ENCODE results near the gene RETREG1.

RETREG1 gene

DNA sequence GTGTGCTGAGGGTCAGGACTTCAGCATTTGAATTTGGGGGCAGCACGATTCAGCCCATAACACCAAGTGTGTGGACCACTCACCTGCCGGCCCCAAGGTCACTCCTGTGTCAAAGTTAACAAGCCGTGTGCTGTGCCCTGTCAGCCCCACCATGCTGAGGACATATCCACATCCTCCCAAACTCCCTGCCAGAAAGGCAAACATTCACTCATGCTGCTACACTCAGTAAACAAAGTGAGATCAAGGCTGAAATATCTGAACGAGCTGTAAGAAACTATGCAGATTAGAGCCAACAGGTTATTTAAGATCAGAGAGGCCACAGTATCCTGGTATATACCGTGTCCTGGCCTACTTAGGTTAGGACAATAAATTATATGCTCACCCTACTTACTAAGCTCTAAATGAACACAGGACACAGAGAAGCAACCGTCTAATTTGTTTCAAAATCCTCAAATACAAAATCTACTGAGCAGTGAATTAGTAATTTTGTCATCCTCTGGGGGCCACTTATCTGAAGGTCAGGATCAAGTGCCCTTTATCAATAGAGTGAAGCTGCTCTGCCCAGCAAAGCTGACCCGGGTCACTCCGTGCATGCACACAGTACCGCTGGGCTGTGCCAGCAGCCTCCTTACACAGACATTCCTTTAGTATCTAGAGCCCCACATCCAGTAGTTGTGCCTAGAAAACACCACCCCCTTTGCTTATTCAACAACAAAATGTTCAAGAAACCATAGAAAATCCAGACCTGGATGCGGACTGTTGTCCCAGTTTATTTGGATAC, 28.2 kb downstream of the RETREG1 start:
- Histone ChIP-seq H3K36me3 (ENCODE audit: insufficient read depth, low read length) (no peaks in the 10 kb centered on the region), H3K4me3 (ENCODE audit: low read length) (no peak overlapping the region), H3K27me3 (ENCODE audit: insufficient read depth, low read length) (no peaks in the 10 kb centered on the region), H3K9me3 (ENCODE audit: low read length) (no peaks in the 10 kb centered on the region), H3K4me1 (ENCODE audit: insufficient read depth, low read length) (no peaks in the 10 kb centered on the region), H2AFZ (ENCODE audit: low read depth, low read length) (no peak overlapping the region)

DNA sequence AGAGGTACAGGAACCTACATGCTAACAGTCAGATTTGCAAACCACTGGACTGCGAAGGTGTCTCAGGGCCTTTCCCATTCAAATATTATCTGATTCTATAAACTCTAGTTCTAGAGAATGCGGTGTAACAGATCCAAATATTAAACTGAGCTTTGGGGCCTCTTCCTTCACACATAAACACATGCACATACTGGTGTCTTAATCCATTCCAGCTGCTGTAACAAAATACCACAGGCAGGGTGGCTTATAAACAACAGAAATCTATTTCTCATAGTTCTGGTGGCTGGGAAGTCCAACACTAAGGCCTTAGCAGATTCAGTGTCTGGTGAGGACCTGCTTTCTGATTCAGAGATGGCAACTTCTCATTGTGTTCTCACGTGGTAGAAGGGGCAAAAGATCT, 30.2 kb downstream of the RETREG1 start:
- no peaks in the 10 kb centered on the region for H3K9me3 ChIP-seq (ENCODE audit: low read length)
- H2AFZ ChIP-seq (ENCODE audit: low read depth, low read length): no peak overlapping the region
- H3K4me1 ChIP-seq (ENCODE audit: insufficient read depth, low read length): no peaks in the 10 kb centered on the region
- H3K4me3 ChIP-seq (ENCODE audit: low read length): no peak overlapping the region
- H3K36me3 ChIP-seq (ENCODE audit: insufficient read depth, low read length): no peaks in the 10 kb centered on the region
- no peaks in the 10 kb centered on the region for H3K27me3 ChIP-seq (ENCODE audit: insufficient read depth, low read length)

- Histone ChIP-seq H3K27me3 (ENCODE audit: insufficient read depth, low read length) (no peaks in the 10 kb centered on the region), H3K4me3 (ENCODE audit: low read length) (no peak overlapping the region), H3K9me3 (ENCODE audit: low read length) (no peaks in the 10 kb centered on the region), H3K36me3 (ENCODE audit: insufficient read depth, low read length) (no peaks in the 10 kb centered on the region), H2AFZ (ENCODE audit: low read depth, low read length) (no peak overlapping the region), H3K4me1 (ENCODE audit: insufficient read depth, low read length) (no peaks in the 10 kb centered on the region)
Observed at GRCh38 chr5:16585041-16585667, 31.6 kb downstream of the RETREG1 start.

DNA sequence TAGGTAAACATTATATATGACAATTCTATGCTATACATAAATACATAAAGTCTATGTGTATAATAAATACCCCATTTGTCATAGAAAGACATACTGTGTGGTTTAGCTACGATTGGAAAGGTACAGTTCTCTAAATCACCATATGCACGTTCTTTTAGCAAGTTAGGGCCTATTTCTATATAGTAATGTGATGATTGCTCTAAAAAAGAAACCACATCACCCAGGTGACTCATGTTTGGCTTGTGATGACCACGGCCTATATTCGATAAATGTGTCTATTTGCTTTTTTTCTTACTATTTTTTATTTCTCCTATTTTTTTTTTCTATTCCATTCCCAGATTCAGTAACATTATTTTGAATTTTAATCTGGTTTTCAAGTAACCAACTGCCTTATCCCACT, 34.7 kb downstream of the RETREG1 start:
- peaks cover 3% of the 10 kb centered on the region for H3K27me3 ChIP-seq (ENCODE audit: insufficient read depth, low read length)
- H2AFZ ChIP-seq (ENCODE audit: low read depth, low read length): no peak overlapping the region
- H3K36me3 ChIP-seq (ENCODE audit: insufficient read depth, low read length): no peaks in the 10 kb centered on the region
- H3K9me3 ChIP-seq (ENCODE audit: low read length): no peaks in the 10 kb centered on the region
- no peaks in the 10 kb centered on the region for H3K4me1 ChIP-seq (ENCODE audit: insufficient read depth, low read length)
- no peak overlapping the region for H3K4me3 ChIP-seq (ENCODE audit: low read length)

GRCh38 chr5:16580382-16580781, 36.4 kb downstream of the RETREG1 start:
- Histone ChIP-seq H3K9me3 (ENCODE audit: low read length) (no peaks in the 10 kb centered on the region), H3K36me3 (ENCODE audit: insufficient read depth, low read length) (no peaks in the 10 kb centered on the region), H3K27me3 (ENCODE audit: insufficient read depth, low read length) (peaks cover 3% of the 10 kb centered on the region), H2AFZ (ENCODE audit: low read depth, low read length) (no peak overlapping the region), H3K4me1 (ENCODE audit: insufficient read depth, low read length) (no peaks in the 10 kb centered on the region), H3K4me3 (ENCODE audit: low read length) (no peak overlapping the region)

GRCh38 chr5:16579142-16579847, 37.5 kb downstream of the RETREG1 start:
- no peaks in the 10 kb centered on the region for H3K9me3 ChIP-seq (ENCODE audit: low read length)
- peaks cover 2% of the 10 kb centered on the region for H3K4me1 ChIP-seq (ENCODE audit: insufficient read depth, low read length)
- H3K36me3 ChIP-seq (ENCODE audit: insufficient read depth, low read length): no peaks in the 10 kb centered on the region
- peaks cover 4% of the 10 kb centered on the region for H3K27me3 ChIP-seq (ENCODE audit: insufficient read depth, low read length)
- no peak overlapping the region for H2AFZ ChIP-seq (ENCODE audit: low read depth, low read length)
- H3K4me3 ChIP-seq (ENCODE audit: low read length): no peak overlapping the region

DNA sequence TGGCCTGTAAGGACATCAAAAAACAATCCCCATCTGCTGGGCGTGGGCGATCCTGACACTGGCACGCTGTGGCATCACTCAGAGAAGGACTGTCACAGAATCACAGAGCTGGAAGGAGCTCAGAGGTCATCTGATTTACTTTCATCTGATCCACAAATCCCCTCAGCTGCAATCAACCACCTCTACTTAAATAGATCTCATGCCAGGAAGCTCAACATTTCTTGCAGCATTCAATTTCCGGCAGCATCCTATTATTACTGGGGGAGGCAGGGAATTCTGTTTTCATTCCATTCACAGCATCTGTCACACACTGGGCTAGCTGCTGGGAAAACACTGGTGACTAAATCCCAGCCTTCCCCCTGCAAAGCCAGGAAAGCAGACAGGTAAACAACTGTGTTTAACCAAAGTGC, 38.3 kb downstream of the RETREG1 start:
- Histone ChIP-seq H3K9me3 (ENCODE audit: low read length) (no peaks in the 10 kb centered on the region), H3K4me1 (ENCODE audit: insufficient read depth, low read length) (peaks cover 2% of the 10 kb centered on the region), H2AFZ (ENCODE audit: low read depth, low read length) (no peak overlapping the region), H3K36me3 (ENCODE audit: insufficient read depth, low read length) (no peaks in the 10 kb centered on the region), H3K27me3 (ENCODE audit: insufficient read depth, low read length) (peaks cover 7% of the 10 kb centered on the region), H3K4me3 (ENCODE audit: low read length) (no peak overlapping the region)

DNA sequence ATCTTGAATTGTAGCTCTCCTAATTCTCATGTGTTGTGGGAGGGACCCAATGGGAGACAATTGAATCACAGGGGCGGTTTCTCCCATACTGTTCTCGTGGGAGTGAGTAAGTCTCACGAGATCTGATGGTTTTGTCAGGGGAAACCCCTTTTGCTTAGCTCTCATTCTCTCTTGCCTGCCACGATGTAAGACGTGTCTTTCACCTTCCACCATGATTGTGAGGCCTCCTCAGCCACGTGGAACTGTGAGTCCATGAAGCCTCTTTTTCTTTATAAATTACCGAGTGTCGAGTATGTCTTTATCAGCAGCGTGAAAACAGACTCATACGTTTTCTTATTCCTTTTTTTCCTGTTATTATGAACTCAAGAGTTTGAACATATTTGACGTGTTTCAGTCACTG, 39.1 kb downstream of the RETREG1 start:
- Histone ChIP-seq H3K9me3 (ENCODE audit: low read length) (no peaks in the 10 kb centered on the region), H3K27me3 (ENCODE audit: insufficient read depth, low read length) (peaks cover 7% of the 10 kb centered on the region), H2AFZ (ENCODE audit: low read depth, low read length) (no peak overlapping the region), H3K36me3 (ENCODE audit: insufficient read depth, low read length) (no peaks in the 10 kb centered on the region), H3K4me3 (ENCODE audit: low read length) (no peak overlapping the region), H3K4me1 (ENCODE audit: insufficient read depth, low read length) (peaks cover 2% of the 10 kb centered on the region)

DNA sequence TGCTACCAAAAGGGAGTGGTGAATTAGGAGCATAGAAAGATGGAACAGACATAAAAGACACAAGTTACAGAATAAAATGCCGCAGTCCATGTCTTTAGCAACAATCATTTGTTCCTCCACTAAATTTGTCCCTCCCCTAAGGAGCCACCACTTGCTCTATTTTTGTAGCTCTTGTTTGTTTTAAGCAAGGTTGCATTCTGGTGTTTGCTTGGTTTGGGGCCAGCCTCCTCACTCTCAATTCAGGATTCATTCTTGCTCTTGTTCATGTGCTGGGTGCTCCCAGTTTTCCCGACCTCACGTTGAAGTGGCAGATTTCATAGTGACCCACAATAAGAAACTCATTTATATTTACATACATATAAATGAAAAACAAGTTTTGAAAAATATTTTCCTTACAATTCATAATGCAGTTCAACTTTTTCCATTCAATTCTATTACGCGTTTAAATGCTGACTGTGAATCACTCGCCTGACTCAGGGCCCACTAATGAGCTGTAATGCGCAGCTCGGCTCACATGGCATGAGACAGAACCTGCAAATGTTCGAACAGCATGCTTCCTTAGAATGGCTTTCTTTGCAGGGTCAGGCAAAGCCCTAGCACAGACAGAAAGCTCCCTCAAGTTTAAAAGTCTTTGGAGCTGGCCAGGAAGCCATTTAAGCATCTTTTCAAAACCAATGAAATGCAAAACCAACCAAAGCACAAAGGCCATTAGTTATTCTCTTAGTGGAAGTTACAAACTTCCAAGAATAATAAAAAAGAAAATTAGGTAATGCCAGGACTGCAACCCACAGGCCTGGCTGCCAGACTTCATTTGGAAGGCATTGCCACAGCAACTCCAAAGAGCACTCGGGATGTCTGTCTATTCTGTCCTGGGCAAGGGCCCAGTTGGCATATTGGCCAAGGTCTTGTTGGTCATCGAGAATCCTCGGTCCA, 41.7 kb downstream of the RETREG1 start:
- Histone ChIP-seq H3K27me3 (ENCODE audit: insufficient read depth, low read length) (peaks cover 10% of the 10 kb centered on the region), H2AFZ (ENCODE audit: low read depth, low read length) (no peak overlapping the region), H3K4me3 (ENCODE audit: low read length) (no peak overlapping the region), H3K9me3 (ENCODE audit: low read length) (no peaks in the 10 kb centered on the region), H3K36me3 (ENCODE audit: insufficient read depth, low read length) (no peaks in the 10 kb centered on the region), H3K4me1 (ENCODE audit: insufficient read depth, low read length) (peaks cover 2% of the 10 kb centered on the region)

DNA sequence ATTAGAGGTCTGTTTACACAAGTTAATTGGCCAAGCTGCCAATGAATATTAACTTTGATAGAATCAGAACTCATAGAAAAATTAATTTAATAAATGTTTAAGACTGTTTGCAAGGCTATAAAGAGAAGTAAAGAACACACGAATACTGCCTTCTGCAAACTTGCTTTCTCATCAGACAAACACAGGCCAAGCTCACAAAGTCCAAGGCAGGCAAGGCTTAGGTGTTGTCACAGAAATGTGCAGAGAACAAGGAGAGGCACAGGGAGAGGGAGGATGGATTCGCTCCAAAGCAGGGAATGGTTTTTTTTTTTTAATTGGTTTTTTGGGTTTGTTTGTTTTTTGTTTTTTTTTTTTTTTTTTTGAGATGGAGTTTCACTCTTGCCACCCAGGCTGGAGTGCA, 43.4 kb downstream of the RETREG1 start:
- Histone ChIP-seq H2AFZ (ENCODE audit: low read depth, low read length) (no peak overlapping the region), H3K4me3 (ENCODE audit: low read length) (no peak overlapping the region), H3K27me3 (ENCODE audit: insufficient read depth, low read length) (peaks cover 10% of the 10 kb centered on the region), H3K36me3 (ENCODE audit: insufficient read depth, low read length) (no peaks in the 10 kb centered on the region), H3K4me1 (ENCODE audit: insufficient read depth, low read length) (peaks cover 2% of the 10 kb centered on the region), H3K9me3 (ENCODE audit: low read length) (no peaks in the 10 kb centered on the region)

- peaks cover 2% of the 10 kb centered on the region for H3K4me1 ChIP-seq (ENCODE audit: insufficient read depth, low read length)
- H3K36me3 ChIP-seq (ENCODE audit: insufficient read depth, low read length): no peaks in the 10 kb centered on the region
Observed at GRCh38 chr5:16572289-16573015, 44.3 kb downstream of the RETREG1 start.

GRCh38 chr5:16571016-16571415, 45.8 kb downstream of the RETREG1 start:
- Histone ChIP-seq H3K36me3 (ENCODE audit: insufficient read depth, low read length) (no peaks in the 10 kb centered on the region), H3K27me3 (ENCODE audit: insufficient read depth, low read length) (peaks cover 7% of the 10 kb centered on the region), H3K9me3 (ENCODE audit: low read length) (no peaks in the 10 kb centered on the region), H3K4me3 (ENCODE audit: low read length) (no peak overlapping the region), H3K4me1 (ENCODE audit: insufficient read depth, low read length) (peaks cover 2% of the 10 kb centered on the region), H2AFZ (ENCODE audit: low read depth, low read length) (no peak overlapping the region)

More at GRCh38 chr5:16572289-16573015, 44.3 kb downstream of the RETREG1 start:
- Histone ChIP-seq H3K9me3 (ENCODE audit: low read length) (no peaks in the 10 kb centered on the region), H2AFZ (ENCODE audit: low read depth, low read length) (no peak overlapping the region), H3K4me3 (ENCODE audit: low read length) (no peak overlapping the region), H3K27me3 (ENCODE audit: insufficient read depth, low read length) (peaks cover 10% of the 10 kb centered on the region)

Data from neuron (in vitro differentiated cells).